H1 (cell line): Measurements from ENCODE around the gene ABL1. TPM values are rescaled to one million over a fixed set of nuclear protein-coding genes. Genes with fewer than 3 reads are reported as not detected.

Experiments used
- CTCF ChIA-PET: fragments of 300-600 bp; sonication (Branson Sonifier 250); formaldehyde crosslinking; loops from one replicate; lab custom pipeline; 2021; ENCODE audit not compliant: partially characterized antibody; lab: Charles Lee
- POLR2A ChIA-PET: fragments of 300-600 bp; sonication (Branson Sonifier 250); formaldehyde crosslinking; loops from one replicate; lab custom pipeline; 2021; ENCODE audit warnings: inconsistent platforms; ENCODE audit not compliant: partially characterized antibody; lab: Charles Lee
- DNase-seq, 2 experiments: peaks; one replicate each; pipeline versions ENCODE4 v3.0.0 to v3.0.0-alpha.2; 2010 to 2022; ENCODE audit warnings: low spot score in 2 of 2, low read depth in 1 of 2, mixed read lengths in 1 of 2
- FAIRE-seq: peaks from 2 replicates; lab custom pipeline; 2011; peaks lifted over from hg19 to GRCh38; lab: Jason Lieb, UNC
- H2AFZ ChIP-seq: 2 replicates; pipeline ENCODE4 v1.8.1; 2012; ENCODE audit warnings: low read length, inconsistent platforms
- H2AK5ac ChIP-seq: 2 replicates; pipeline ENCODE4 v1.6.1; 2013; ENCODE audit warnings: low read depth, low read length
- H2BK120ac ChIP-seq: replicated peaks from 2 replicates; pipeline ENCODE3; 2013; ENCODE audit warnings: low read depth, low read length, inconsistent platforms
- H2BK12ac ChIP-seq: 2 replicates; pipeline ENCODE4 v1.6.1; 2013; ENCODE audit warnings: low read depth, low read length
- H2BK15ac ChIP-seq: 2 replicates; pipeline ENCODE4 v1.6.1; 2013; ENCODE audit warnings: low read length
- H2BK20ac ChIP-seq: 2 replicates; pipeline ENCODE4 v1.6.1; 2013; ENCODE audit warnings: low read length
- H2BK5ac ChIP-seq: 2 replicates; pipeline ENCODE4 v1.6.1; 2013; ENCODE audit warnings: low read depth, low read length
- H3K14ac ChIP-seq: 2 replicates; pipeline ENCODE4 v1.6.1; 2013; ENCODE audit warnings: inconsistent platforms; ENCODE audit not compliant: insufficient read length
- H3K18ac ChIP-seq: 2 replicates; pipeline ENCODE4 v1.6.1; 2013; ENCODE audit warnings: low read length; ENCODE audit errors: extremely low read depth
- H3K23ac ChIP-seq: 2 replicates; pipeline ENCODE4 v1.6.1; 2013; ENCODE audit warnings: inconsistent platforms; ENCODE audit not compliant: insufficient read length
- H3K23me2 ChIP-seq: 2 replicates; pipeline ENCODE4 v1.6.1; 2013; ENCODE audit warnings: low read depth, low read length
- H3K27ac ChIP-seq: 2 replicates; pipeline ENCODE4 v1.6.1; 2011; ENCODE audit warnings: low read depth, low read length, inconsistent platforms
- H3K27me3 ChIP-seq, 4 experiments: replicated peaks in 1 of 4; 1 replicate in 1 of 4; 2 replicates in 3 of 4; pipeline versions ENCODE4 v1.6.1 to v1.8.1; 2011 to 2013; ENCODE audit warnings: low read length in 3 of 4, mild to moderate bottlenecking in 3 of 4, inconsistent platforms in 2 of 4, mixed read lengths in 2 of 4, moderate library complexity in 1 of 4; ENCODE audit not compliant: control insufficient read depth in 3 of 4, insufficient read depth in 3 of 4; ENCODE audit errors: extremely low read depth in 1 of 4
- H3K36me3 ChIP-seq, 4 experiments: 2 replicates each; pipeline versions ENCODE4 v1.6.1 to v1.8.1; 2011 to 2013; ENCODE audit warnings: mild to moderate bottlenecking in 4 of 4, low read length in 3 of 4, moderate library complexity in 2 of 4, control low read depth in 1 of 4, inconsistent platforms in 1 of 4; ENCODE audit not compliant: insufficient read depth in 4 of 4, control insufficient read depth in 2 of 4
- H3K4ac ChIP-seq: replicated peaks from 2 replicates; pipeline ENCODE3; 2013; ENCODE audit warnings: low read length, low read depth, mixed read lengths, inconsistent platforms; ENCODE audit not compliant: insufficient read length
- H3K4me1 ChIP-seq, 4 experiments: replicated peaks in 1 of 4; 1 replicate in 1 of 4; 2 replicates in 3 of 4; pipeline versions ENCODE4 v1.6.1 to v1.8.1; 2011 to 2013; ENCODE audit warnings: low read length in 3 of 4, inconsistent platforms in 2 of 4, mixed read lengths in 1 of 4; ENCODE audit not compliant: insufficient read depth in 4 of 4, control insufficient read depth in 3 of 4
- H3K4me2 ChIP-seq, 2 experiments: 2 replicates each; pipeline versions ENCODE4 v1.6.1 to v1.8.1; 2011 to 2013; ENCODE audit warnings: low read depth in 2 of 2, low read length in 2 of 2, control low read depth in 1 of 2, inconsistent platforms in 1 of 2, mild to moderate bottlenecking in 1 of 2; ENCODE audit not compliant: insufficient read depth in 1 of 2
- H3K4me3 ChIP-seq, 4 experiments: fragments of 200-600, 300-600 bp in 1 of 4; sonication (generic), shearing (Covaris generic), sonication (Bioruptor Twin) in 1 of 4; 2 replicates each; pipeline versions ENCODE4 v1.5.1 to v1.8.1; 2011 to 2016; ENCODE audit warnings: low read length in 4 of 4, low read depth in 3 of 4, control low read depth in 2 of 4, inconsistent platforms in 2 of 4, mild to moderate bottlenecking in 2 of 4, mixed read lengths in 1 of 4, moderate library complexity in 1 of 4; ENCODE audit not compliant: insufficient read depth in 2 of 4; ENCODE audit errors: extremely low read depth in 1 of 4
- H3K56ac ChIP-seq: replicated peaks from 2 replicates; pipeline ENCODE3; 2013; ENCODE audit warnings: low read depth, mild to moderate bottlenecking, mixed read lengths, low read length, inconsistent platforms; ENCODE audit not compliant: insufficient read length
- H3K79me1 ChIP-seq: 2 replicates; pipeline ENCODE4 v1.6.1; 2013; ENCODE audit warnings: low read depth, low read length, control low read depth
- H3K79me2 ChIP-seq, 2 experiments: 2 replicates each; pipeline versions ENCODE4 v1.6.1 to v1.8.1; 2012 to 2013; ENCODE audit warnings: low read length in 2 of 2, mild to moderate bottlenecking in 2 of 2, inconsistent platforms in 1 of 2; ENCODE audit not compliant: insufficient read depth in 2 of 2, control insufficient read depth in 1 of 2
- H3K9ac ChIP-seq, 4 experiments: replicated peaks in 1 of 4; 1 replicate in 1 of 4; 2 replicates in 3 of 4; pipeline versions ENCODE4 v1.6.1 to v1.8.1; 2011 to 2013; ENCODE audit warnings: low read depth in 3 of 4, low read length in 3 of 4, control low read depth in 2 of 4, mild to moderate bottlenecking in 2 of 4, moderate library complexity in 2 of 4, inconsistent platforms in 1 of 4; ENCODE audit errors: extremely low read depth in 1 of 4
- H3K9me3 ChIP-seq, 2 experiments: 2 replicates each; pipeline versions ENCODE4 v1.6.1 to v1.8.1; 2012 to 2013; ENCODE audit warnings: mild to moderate bottlenecking in 2 of 2, moderate library complexity in 2 of 2, control low read depth in 1 of 2, inconsistent platforms in 1 of 2, low read depth in 1 of 2, low read length in 1 of 2, mixed read lengths in 1 of 2; ENCODE audit not compliant: insufficient read depth in 2 of 2
- H4K20me1 ChIP-seq, 2 experiments: replicated peaks in 1 of 2; 2 replicates each; pipeline versions ENCODE3 to v1.8.1; 2011 to 2013; ENCODE audit warnings: inconsistent platforms in 2 of 2, low read length in 2 of 2, mild to moderate bottlenecking in 1 of 2; ENCODE audit not compliant: insufficient read depth in 2 of 2, control insufficient read depth in 1 of 2
- H4K5ac ChIP-seq: 2 replicates; pipeline ENCODE4 v1.6.1; 2013; ENCODE audit warnings: low read length, low read depth, mixed read lengths, inconsistent platforms; ENCODE audit not compliant: insufficient read length
- H4K8ac ChIP-seq: 2 replicates; pipeline ENCODE4 v1.8.0; 2013; ENCODE audit warnings: mild to moderate bottlenecking, moderate library complexity, low read length, inconsistent platforms; ENCODE audit not compliant: insufficient read depth; ENCODE audit errors: extremely low read depth
- H4K91ac ChIP-seq: replicated peaks from 2 replicates; pipeline ENCODE3; 2013; ENCODE audit warnings: low read length, mixed read lengths, inconsistent platforms; ENCODE audit not compliant: insufficient read length
- BCL11A ChIP-seq, 2 experiments: IDR thresholded peaks; one replicate each; pipeline ENCODE4 v1.6.1; 2011; ENCODE audit warnings: low read depth in 2 of 2, low read length in 2 of 2, mild to moderate bottlenecking in 2 of 2
- CEBPB ChIP-seq: IDR thresholded peaks from 2 replicates; pipeline ENCODE4 v1.6.1; 2012; ENCODE audit warnings: low read depth, low read length
- FOSL1 ChIP-seq: IDR thresholded peaks from 2 replicates; pipeline ENCODE4 v1.6.1; 2011; ENCODE audit warnings: mild to moderate bottlenecking, low read depth, low read length, moderate library complexity; ENCODE audit not compliant: insufficient read depth
- GABPA ChIP-seq: IDR thresholded peaks from 2 replicates; pipeline ENCODE4 v1.6.1; 2011; ENCODE audit warnings: mild to moderate bottlenecking, low read length, moderate library complexity, borderline replicate concordance; ENCODE audit not compliant: insufficient read depth
- RNF2 ChIP-seq: fragments of 200-900, 300-1000 bp; sonication (generic); IDR thresholded peaks from 2 replicates; pipeline ENCODE4 v1.7.1; 2016; ENCODE audit warnings: borderline replicate concordance, low read depth, mild to moderate bottlenecking, antibody characterized with exemption, low read length; ENCODE audit not compliant: poor library complexity, severe bottlenecking; ENCODE audit errors: missing control alignments
- TAF1 ChIP-seq: IDR thresholded peaks from 2 replicates; pipeline ENCODE4 v1.6.1; 2011; ENCODE audit warnings: mild to moderate bottlenecking, low read depth, low read length
- WGBS, 2 experiments: shearing (Covaris generic) in 1 of 2; methylation state at CpG; one replicate each; pipeline versions ENCODE4 v1.1.6 to v1.1.7; 2013 to 2015; ENCODE audit warnings: low lambda C conversion rate in 2 of 2, mixed read lengths in 2 of 2, inconsistent platforms in 1 of 2, low coverage in 1 of 2, missing lambda C conversion rate in 1 of 2; ENCODE audit not compliant: insufficient replicate concordance in 2 of 2, insufficient coverage in 1 of 2, insufficient read length in 1 of 2; ENCODE audit errors: extremely low coverage in 1 of 2, missing lambda C conversion rate in 1 of 2; 5-methylcytosine and 5-hydroxymethylcytosine counted together
- polyA plus RNA-seq, 7 experiments: library from polyadenylated mRNA; depleted of rRNA in 3 of 7; stranded (reverse) in 5 of 7; unstranded in 2 of 7; fragments of >200 nt in 5 of 7; fragments of 200-250 nt in 2 of 7; gene quantifications; 1 replicate in 5 of 7; 2 replicates in 1 of 7; 4 replicates in 1 of 7; pipeline versions ENCODE4 v1.2.1 to v1.2.3, GENCODE V29; 2011 to 2013; ENCODE audit warnings: missing spikeins in 2 of 7, mixed read lengths in 2 of 7
- total RNA-seq: library from RNA; stranded (reverse); fragmentation: NEBNext Ultra II Directional; extraction: Animal tissue kit (Norgen Biotek cat#: 25700); gene quantifications from 2 replicates; pipeline ENCODE4 v1.2.1, GENCODE V29; 2021
- TF ChIP-seq, protein P1 (sequence below): IDR thresholded peaks from 2 replicates; pipeline ENCODE4 v1.6.1; 2011; ENCODE audit warnings: low read length, improper control_type of control experiment

ABL1 gene
- total and polyA plus RNA-seq, 2 of the 8 experiments (the other 6 are each of a cell fraction or from before 2014, with no cell fraction given) = 35.3 to 104 TPM

DNA sequence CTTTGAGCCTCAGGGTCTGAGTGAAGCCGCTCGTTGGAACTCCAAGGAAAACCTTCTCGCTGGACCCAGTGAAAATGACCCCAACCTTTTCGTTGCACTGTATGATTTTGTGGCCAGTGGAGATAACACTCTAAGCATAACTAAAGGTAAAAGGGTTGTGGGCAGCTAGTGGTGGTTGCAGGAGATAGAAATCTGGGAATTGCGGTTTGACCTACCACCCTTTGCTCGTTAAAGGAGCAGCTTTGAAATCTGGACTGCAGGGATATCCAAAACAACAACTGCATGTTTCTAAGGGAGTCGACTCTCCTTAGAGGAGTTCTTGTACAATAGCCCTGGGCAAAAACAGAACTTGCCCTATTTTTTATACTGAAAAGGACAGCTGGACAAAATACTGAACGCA lies 19.0 kb downstream of the ABL1 start:
- Histone ChIP-seq H4K8ac (no peak overlapping the region), H2AK5ac (no peak overlapping the region), H3K4me2 (no peak overlapping the region), H3K4ac (no peak overlapping the region), H2BK12ac (no peak overlapping the region), H3K79me1 (peaks cover 8% of the 10 kb centered on the region), H2BK20ac (no peak overlapping the region), H4K20me1 (peaks cover 10 to 14% of the 10 kb centered on the region in 2 experiments), H2BK15ac (no peak overlapping the region), H3K4me1 (no peaks in the 10 kb centered on the region), H3K23me2 (no peaks in the 10 kb centered on the region), H3K18ac (no peak overlapping the region), H3K4me3 (no peak overlapping the region), H3K79me2 (peaks cover 7 to 69% of the 10 kb centered on the region in 2 experiments), H4K5ac (no peak overlapping the region), H3K56ac (no peak overlapping the region), H2BK5ac (no peak overlapping the region), H3K23ac (no peak overlapping the region), H2AFZ (no peak overlapping the region), H3K36me3 (peaks cover 17 to 35% (median 24%) of the 10 kb centered on the region in 4 experiments), H3K27me3 (no peaks in the 10 kb centered on the region), H3K9ac (no peak overlapping the region), H4K91ac (no peak overlapping the region), H3K27ac (no peak overlapping the region), H3K14ac (no peak overlapping the region), H2BK120ac (no peak overlapping the region), H3K9me3 (no peaks in the 10 kb centered on the region)
- FAIRE-seq (no peak), DNase-seq (no peak)
- TF ChIP-seq BCL11A (IDR thresholded peaks at IDR 0.05; ENCODE audit: low read depth in 2 of 2, low read length in 2 of 2) (no peak), TAF1 (no peak), FOSL1 (no peak), GABPA (no peak), CEBPB (no peak), RNF2 (no peak)
- TF ChIP-seq, protein P1, sequence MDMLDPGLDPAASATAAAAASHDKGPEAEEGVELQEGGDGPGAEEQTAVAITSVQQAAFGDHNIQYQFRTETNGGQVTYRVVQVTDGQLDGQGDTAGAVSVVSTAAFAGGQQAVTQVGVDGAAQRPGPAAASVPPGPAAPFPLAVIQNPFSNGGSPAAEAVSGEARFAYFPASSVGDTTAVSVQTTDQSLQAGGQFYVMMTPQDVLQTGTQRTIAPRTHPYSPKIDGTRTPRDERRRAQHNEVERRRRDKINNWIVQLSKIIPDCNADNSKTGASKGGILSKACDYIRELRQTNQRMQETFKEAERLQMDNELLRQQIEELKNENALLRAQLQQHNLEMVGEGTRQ = no peak
- 91% methylated on average over 8 of the region's 8 CpGs; no CpG with 5 or more reads in 1 of the 2 experiments for WGBS, 2 experiments
- CTCF ChIA-PET = interaction anchor here (0.9 to 3.8 kb wide), 10 partner anchors 10 to 189 kb away, joined by 3 to 19 read pairs (median 7); no protein-coding TSS in a partner anchor
- POLR2A ChIA-PET = interaction anchor here (1.2 kb wide), 1 partner anchor 14 kb away, joined by 4 read pairs; no protein-coding TSS in a partner anchor
